Lower leg skin (tissue), 3 donors: Measurements from ENCODE around the gene HS6ST2.

Experiments
- POLR2A ChIP-seq, 2 donors: fragments of 450-650 bp; IDR thresholded peaks; one replicate each; pipeline ENCODE4 v1.6.1; 2016 to 2017; ENCODE audit warnings: antibody characterized with exemption in 2 of 2, mild to moderate bottlenecking in 1 of 2, moderate library complexity in 1 of 2
- TF ChIP-seq, protein P1 (sequence below), 3 donors: fragments of 450-650 bp; IDR thresholded peaks; one replicate each; pipeline ENCODE4 v1.5.1; 2016; ENCODE audit warnings: antibody characterized with exemption in 3 of 3, mild to moderate bottlenecking in 3 of 3, moderate library complexity in 2 of 3

DNA sequence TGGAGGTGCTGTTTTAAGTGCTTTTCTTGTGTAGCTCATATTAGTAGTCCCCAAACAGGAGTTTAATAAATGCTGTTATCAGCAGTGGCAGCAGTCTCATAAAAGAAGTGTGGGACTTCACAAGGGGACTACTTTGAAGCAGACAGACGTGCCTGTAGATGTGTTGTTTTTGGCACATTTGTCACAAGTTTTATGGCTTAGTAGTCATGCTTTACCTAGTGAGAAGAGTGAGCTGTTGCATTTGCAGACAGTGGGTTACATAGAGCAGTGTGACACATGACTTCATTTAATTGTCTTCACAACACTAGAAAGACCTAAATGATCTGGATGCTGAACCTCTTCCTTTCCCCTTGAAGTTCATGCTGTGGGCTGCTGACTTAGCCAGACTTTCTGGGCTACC, 320.1 kb downstream of the HS6ST2 start:
- no peak for TF ChIP-seq POLR2A (IDR thresholded peaks at IDR 0.05)
- TF ChIP-seq, protein P1, sequence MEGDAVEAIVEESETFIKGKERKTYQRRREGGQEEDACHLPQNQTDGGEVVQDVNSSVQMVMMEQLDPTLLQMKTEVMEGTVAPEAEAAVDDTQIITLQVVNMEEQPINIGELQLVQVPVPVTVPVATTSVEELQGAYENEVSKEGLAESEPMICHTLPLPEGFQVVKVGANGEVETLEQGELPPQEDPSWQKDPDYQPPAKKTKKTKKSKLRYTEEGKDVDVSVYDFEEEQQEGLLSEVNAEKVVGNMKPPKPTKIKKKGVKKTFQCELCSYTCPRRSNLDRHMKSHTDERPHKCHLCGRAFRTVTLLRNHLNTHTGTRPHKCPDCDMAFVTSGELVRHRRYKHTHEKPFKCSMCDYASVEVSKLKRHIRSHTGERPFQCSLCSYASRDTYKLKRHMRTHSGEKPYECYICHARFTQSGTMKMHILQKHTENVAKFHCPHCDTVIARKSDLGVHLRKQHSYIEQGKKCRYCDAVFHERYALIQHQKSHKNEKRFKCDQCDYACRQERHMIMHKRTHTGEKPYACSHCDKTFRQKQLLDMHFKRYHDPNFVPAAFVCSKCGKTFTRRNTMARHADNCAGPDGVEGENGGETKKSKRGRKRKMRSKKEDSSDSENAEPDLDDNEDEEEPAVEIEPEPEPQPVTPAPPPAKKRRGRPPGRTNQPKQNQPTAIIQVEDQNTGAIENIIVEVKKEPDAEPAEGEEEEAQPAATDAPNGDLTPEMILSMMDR (IDR thresholded peaks at IDR 0.05), result no peak
